HCT116 (cell line): ENCODE measurements around the gene COL9A2. TPM values are rescaled to one million over a fixed set of nuclear protein-coding genes. Genes with fewer than 3 reads are reported as not detected.

Experiments used
- ATAC-seq: fragments of 200-7000 bp; cut with Tn5 transposase; 2 replicates; pipeline ENCODE4 v1.9.1; 2020; ENCODE audit warnings: mild to moderate bottlenecking, moderate library complexity
- BruUV-seq: library from RNA; stranded (reverse); fragments of 400-500 nt; replicated peaks from 2 replicates; lab custom pipeline; 2021; lab: Mats Ljungman, UMichigan
- CTCF ChIA-PET: fragments of 300-600 bp; sonication (Branson Sonifier 250); formaldehyde crosslinking; loops from one replicate; lab custom pipeline; 2021; ENCODE audit warnings: antibody characterized with exemption; lab: Charles Lee
- POLR2A ChIA-PET: fragments of 300-600, 350-600 bp; sonication (Branson Sonifier 250); formaldehyde crosslinking; loops from one replicate; lab custom pipeline; 2021; ENCODE audit warnings: antibody characterized with exemption; lab: Charles Lee
- RAD21 ChIA-PET, 2 experiments: fragments of 300-600 bp; sonication (Branson Sonifier 250); formaldehyde crosslinking; loops; one replicate each; lab custom pipeline; 2023; ENCODE audit warnings: low total read pairs in 2 of 2; ENCODE audit not compliant: uncharacterized antibody in 2 of 2, unreplicated experiment in 2 of 2, low non-redundant PET in 1 of 2; lab: Charles Lee
- DNase-seq: peaks from one replicate; pipeline ENCODE4 v3.0.0-alpha.2; 2010; ENCODE audit warnings: low read depth, low spot score
- H2AFZ ChIP-seq: fragments of 200-600 bp; shearing (Covaris generic), sonication (generic); 2 replicates; pipeline ENCODE4 v1.6.1; 2017; ENCODE audit warnings: low read depth, mixed run types, mixed read lengths, antibody characterized with exemption, low read length; ENCODE audit not compliant: poor library complexity, severe bottlenecking
- H3K27ac ChIP-seq: 2 replicates; pipeline ENCODE4 v1.5.1; 2012; ENCODE audit warnings: low read depth, low read length
- H3K27me3 ChIP-seq: fragments of 200-600 bp; sonication (generic); 2 replicates; pipeline ENCODE4 v1.6.1; 2016; ENCODE audit warnings: mixed run types, low read length, mixed read lengths; ENCODE audit not compliant: insufficient read depth
- H3K36me3 ChIP-seq, 2 experiments: fragments of 200-500 bp in 1 of 2; fragments of 200-600 bp in 1 of 2; sonication (Bioruptor generic) in 1 of 2; sonication (generic) in 1 of 2; 2 replicates each; pipeline versions ENCODE4 v1.5.1 to v1.6.1; 2014 to 2016; ENCODE audit warnings: low read length in 2 of 2, inconsistent platforms in 1 of 2, mixed read lengths in 1 of 2, mixed run types in 1 of 2; ENCODE audit not compliant: insufficient read depth in 2 of 2, control insufficient read depth in 1 of 2
- H3K4me1 ChIP-seq, 2 experiments: fragments of 200-600 bp in 1 of 2; sonication (generic) in 1 of 2; 2 replicates each; pipeline versions ENCODE4 v1.5.1 to v1.6.1; 2012 to 2017; ENCODE audit warnings: low read length in 2 of 2, inconsistent platforms in 1 of 2, mild to moderate bottlenecking in 1 of 2, mixed read lengths in 1 of 2, mixed run types in 1 of 2, moderate library complexity in 1 of 2; ENCODE audit not compliant: insufficient read depth in 2 of 2, control insufficient read depth in 1 of 2
- H3K4me2 ChIP-seq: fragments of 200-600 bp; sonication (generic); 2 replicates; pipeline ENCODE4 v1.6.1; 2017; ENCODE audit warnings: mixed run types, low read length, mixed read lengths
- H3K4me3 ChIP-seq, 2 experiments: fragments of 200-600 bp in 1 of 2; sonication (generic) in 1 of 2; replicated peaks in 1 of 2; 2 replicates each; pipeline ENCODE4 v1.5.1; 2011 to 2016; ENCODE audit warnings: low read length in 2 of 2, control low read depth in 1 of 2, low read depth in 1 of 2, mild to moderate bottlenecking in 1 of 2, mixed read lengths in 1 of 2, mixed run types in 1 of 2
- H3K79me2 ChIP-seq: fragments of 200-600 bp; sonication (generic); 2 replicates; pipeline ENCODE4 v1.6.1; 2017; ENCODE audit warnings: mild to moderate bottlenecking, mixed run types, low read length, moderate library complexity, mixed read lengths; ENCODE audit not compliant: insufficient read depth
- H3K9ac ChIP-seq: fragments of 200-600 bp; sonication (generic); 2 replicates; pipeline ENCODE4 v1.6.1; 2016; ENCODE audit warnings: low read length, mixed read lengths
- H3K9me2 ChIP-seq: fragments of 200-600 bp; sonication (generic), shearing (Covaris generic); 2 replicates; pipeline ENCODE4 v1.6.1; 2017; ENCODE audit warnings: mixed run types, mild to moderate bottlenecking, moderate library complexity; ENCODE audit not compliant: insufficient read depth
- H3K9me3 ChIP-seq, 2 experiments: fragments of 200-500 bp in 1 of 2; fragments of 200-600 bp in 1 of 2; sonication (Bioruptor generic) in 1 of 2; sonication (generic) in 1 of 2; 2 replicates each; pipeline ENCODE4 v1.6.1; 2014 to 2017; ENCODE audit warnings: low read length in 2 of 2, mixed read lengths in 2 of 2, inconsistent platforms in 1 of 2, low read depth in 1 of 2, mild to moderate bottlenecking in 1 of 2, mixed run types in 1 of 2, moderate library complexity in 1 of 2; ENCODE audit not compliant: control insufficient read depth in 1 of 2, insufficient read depth in 1 of 2
- H4K20me1 ChIP-seq: fragments of 200-600 bp; sonication (generic), shearing (Covaris generic); 2 replicates; pipeline ENCODE4 v1.6.1; 2017; ENCODE audit warnings: mixed run types, mild to moderate bottlenecking, moderate library complexity; ENCODE audit not compliant: insufficient read depth
- EZH2 ChIP-seq: fragments of 200-600 bp; sonication (generic); IDR thresholded peaks from 2 replicates; pipeline ENCODE4 v1.6.1; 2017; ENCODE audit warnings: antibody characterized with exemption, mixed run types
- RAD21 ChIP-seq: IDR thresholded peaks from 2 replicates; pipeline ENCODE4 v1.6.1; 2012; ENCODE audit warnings: low read depth, mild to moderate bottlenecking
- intact Hi-C: fragments of 100-400 bp; cut with micrococcal nuclease; formaldehyde crosslinking; loops from 2 replicates; pipeline ENCODE4 v1.10.0; 2022
- total RNA-seq: library from RNA; stranded (reverse); gene quantifications from one replicate; pipeline ENCODE4 v1.2.1, GENCODE V29; 2021; ENCODE audit not compliant: unreplicated experiment
- TF ChIP-seq, protein P1 (sequence below): IDR thresholded peaks from 2 replicates; pipeline ENCODE4 v1.6.1; 2012
- TF ChIP-seq, protein P2 (sequence below), 3 experiments: fragments of 200-600 bp in 1 of 3; sonication (generic) in 1 of 3; IDR thresholded peaks in 2 of 3; conservative IDR thresholded peaks in 1 of 3; 2 replicates each; pipeline ENCODE4 v1.5.1; 2012 to 2017; ENCODE audit warnings: low read depth in 2 of 3, low read length in 2 of 3, antibody characterized with exemption in 1 of 3, borderline replicate concordance in 1 of 3, control low read depth in 1 of 3, mild to moderate bottlenecking in 1 of 3, mixed read lengths in 1 of 3, mixed run types in 1 of 3, moderate library complexity in 1 of 3; ENCODE audit not compliant: insufficient read depth in 1 of 3

COL9A2 gene
- total RNA-seq, 1 experiment from 2014 or later = 2.4 TPM

DNA sequence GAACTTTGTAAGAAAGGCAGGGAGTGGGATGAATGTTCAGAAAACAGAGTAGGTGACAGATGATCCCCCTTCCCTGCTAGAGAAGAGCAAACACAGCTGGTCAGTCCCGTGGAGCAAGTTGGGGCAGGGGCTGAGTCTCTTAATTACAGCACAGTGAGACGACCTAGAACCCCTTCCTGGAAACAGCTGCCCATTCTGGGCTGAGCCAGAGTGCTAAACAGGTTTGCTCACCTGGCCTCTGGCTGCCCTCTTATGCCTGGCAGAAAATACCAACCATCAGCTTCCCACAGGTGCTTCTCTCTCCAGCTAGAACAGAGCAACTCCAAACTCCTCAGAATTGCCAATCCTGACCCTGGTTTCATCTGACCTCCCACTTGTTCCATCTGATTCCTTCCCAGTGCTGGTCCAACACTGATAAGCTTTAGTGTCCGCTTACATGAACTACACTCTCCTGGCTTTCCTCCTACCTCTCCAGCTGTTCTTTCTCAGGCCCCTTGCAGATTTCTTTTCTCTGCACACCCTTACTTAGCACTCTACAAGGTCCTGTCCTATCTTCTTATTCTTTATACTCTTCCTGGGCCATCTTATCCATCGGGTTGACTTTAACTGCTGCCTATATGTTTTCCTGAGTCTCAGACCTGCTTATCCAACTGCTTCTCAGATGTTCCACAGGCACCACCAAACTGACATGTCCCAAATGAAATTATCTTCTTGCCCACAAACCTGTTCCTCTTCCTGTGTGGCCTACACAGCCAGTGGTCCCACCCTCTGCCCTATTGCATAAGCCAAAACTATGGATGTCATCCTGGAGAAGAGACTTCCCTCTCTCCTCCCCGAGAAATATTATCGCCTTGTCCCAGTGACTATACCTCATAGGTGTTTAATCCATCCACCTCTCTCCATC is 22.6 kb upstream of the COL9A2 start:
- H3K9me2 ChIP-seq = no peaks in the 10 kb centered on the region
- no peaks in the 10 kb centered on the region for H4K20me1 ChIP-seq
- intact Hi-C loops = loop anchor here (2.0 to 10.0 kb wide), 3 partner anchors 63 to 525 kb away; no protein-coding TSS in a partner anchor
- ATAC-seq (no peak), DNase-seq (no peak)
- TF ChIP-seq EZH2 = no peak
- BruUV-seq = no TSS peak
- no peaks in the 10 kb centered on the region for H3K9me3 ChIP-seq
- no peak overlapping the region for H3K4me3 ChIP-seq
- H3K27ac ChIP-seq = no peak overlapping the region
- H3K4me2 ChIP-seq = no peak overlapping the region
- no peak overlapping the region for H3K9ac ChIP-seq
- ChIA-PET CTCF (interaction anchor here (0.6 to 6.7 kb wide), 30 partner anchors 8 to 522 kb away, joined by 3 to 82 read pairs (median 6); partner anchors contain the start of genes CAP1, SMAP2 and ZMPSTE24), RAD21 (interaction anchor here (0.9 to 2.4 kb wide), 10 partner anchors 34 to 261 kb away, joined by 3 to 15 read pairs (median 4); partner anchors contain the start of gene SMAP2 (in 1 of the 2)), POLR2A (interaction anchor here (1.2 to 1.5 kb wide), 3 partner anchors 185 to 196 kb away, joined by 3 to 5 read pairs (median 4); no protein-coding TSS in a partner anchor)
- peaks cover 0 to 4% of the 10 kb centered on the region in 2 experiments; a peak in 1 of 4 replicates for H3K4me1 ChIP-seq
- no peaks in the 10 kb centered on the region for H3K27me3 ChIP-seq
- H3K79me2 ChIP-seq = no peaks in the 10 kb centered on the region
- no peaks in the 10 kb centered on the region for H3K36me3 ChIP-seq
- peak overlapping the region; percentile 81 for H2AFZ ChIP-seq

DNA sequence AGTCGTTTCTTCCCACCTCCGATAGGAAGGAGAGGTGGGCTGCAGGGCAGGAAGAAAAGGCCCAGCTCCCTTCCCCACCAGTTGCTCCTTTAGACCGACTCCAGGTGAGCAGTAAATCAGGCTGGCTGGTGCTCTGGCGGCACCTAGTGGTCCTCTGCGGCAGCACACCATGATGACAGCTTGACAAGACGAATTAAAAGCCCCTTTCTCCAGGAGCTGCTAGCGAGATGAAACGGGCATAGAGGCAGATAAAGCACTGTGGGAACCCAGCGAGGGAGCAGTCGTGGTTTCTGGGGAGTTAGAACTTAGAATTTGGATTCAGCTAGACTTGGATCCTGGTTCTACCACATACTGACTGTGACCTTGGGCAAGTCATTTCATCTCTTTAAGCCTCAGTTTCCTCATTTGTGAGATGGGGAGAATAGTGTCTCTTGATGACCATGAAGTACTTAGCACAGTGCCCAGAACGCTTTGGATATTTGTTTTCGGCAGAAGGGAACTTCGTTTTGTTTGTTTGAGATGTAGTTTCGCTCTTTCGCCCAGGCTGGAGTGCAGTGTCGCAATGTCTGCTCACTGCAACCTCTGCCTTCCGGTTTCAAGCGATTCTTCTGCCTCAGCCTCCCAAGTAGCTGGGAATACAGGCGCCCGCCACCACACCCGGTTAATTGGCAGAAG is 21.8 kb upstream of the COL9A2 start:
- Histone ChIP-seq H2AFZ (peak overlapping the region; percentile 81), H3K4me1 (peaks cover 0 to 4% of the 10 kb centered on the region in 2 experiments; a peak in 1 of 4 replicates), H3K4me3 (no peak overlapping the region), H4K20me1 (no peaks in the 10 kb centered on the region), H3K9ac (no peak overlapping the region), H3K79me2 (no peaks in the 10 kb centered on the region), H3K27me3 (no peaks in the 10 kb centered on the region), H3K27ac (no peak overlapping the region), H3K4me2 (peak overlapping the region; percentile 51), H3K9me2 (no peaks in the 10 kb centered on the region), H3K36me3 (no peaks in the 10 kb centered on the region), H3K9me3 (no peaks in the 10 kb centered on the region)
- POLR2A ChIA-PET = interaction anchor here (1.2 to 1.5 kb wide), 3 partner anchors 184 to 195 kb away, joined by 3 to 5 read pairs (median 4); no protein-coding TSS in a partner anchor
- intact Hi-C loops = loop anchor here (1.0 to 10.0 kb wide), 6 partner anchors 63 to 524 kb away; no protein-coding TSS in a partner anchor
- RAD21 ChIA-PET = interaction anchor here (0.7 to 2.4 kb wide), 14 partner anchors 24 to 419 kb away, joined by 3 to 15 read pairs (median 4); partner anchors contain the start of gene SMAP2 (in 1 of the 2)
- no TSS peak for BruUV-seq
- CTCF ChIA-PET = interaction anchor here (0.6 to 6.7 kb wide), 39 partner anchors 9 to 523 kb away, joined by 3 to 82 read pairs (median 4); partner anchors contain the start of genes CAP1, SMAP2 and ZMPSTE24
- TF ChIP-seq RAD21 = peak; percentile 99
- TF ChIP-seq, protein P1, sequence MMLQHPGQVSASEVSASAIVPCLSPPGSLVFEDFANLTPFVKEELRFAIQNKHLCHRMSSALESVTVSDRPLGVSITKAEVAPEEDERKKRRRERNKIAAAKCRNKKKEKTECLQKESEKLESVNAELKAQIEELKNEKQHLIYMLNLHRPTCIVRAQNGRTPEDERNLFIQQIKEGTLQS = no peak
- TF ChIP-seq, protein P2, sequence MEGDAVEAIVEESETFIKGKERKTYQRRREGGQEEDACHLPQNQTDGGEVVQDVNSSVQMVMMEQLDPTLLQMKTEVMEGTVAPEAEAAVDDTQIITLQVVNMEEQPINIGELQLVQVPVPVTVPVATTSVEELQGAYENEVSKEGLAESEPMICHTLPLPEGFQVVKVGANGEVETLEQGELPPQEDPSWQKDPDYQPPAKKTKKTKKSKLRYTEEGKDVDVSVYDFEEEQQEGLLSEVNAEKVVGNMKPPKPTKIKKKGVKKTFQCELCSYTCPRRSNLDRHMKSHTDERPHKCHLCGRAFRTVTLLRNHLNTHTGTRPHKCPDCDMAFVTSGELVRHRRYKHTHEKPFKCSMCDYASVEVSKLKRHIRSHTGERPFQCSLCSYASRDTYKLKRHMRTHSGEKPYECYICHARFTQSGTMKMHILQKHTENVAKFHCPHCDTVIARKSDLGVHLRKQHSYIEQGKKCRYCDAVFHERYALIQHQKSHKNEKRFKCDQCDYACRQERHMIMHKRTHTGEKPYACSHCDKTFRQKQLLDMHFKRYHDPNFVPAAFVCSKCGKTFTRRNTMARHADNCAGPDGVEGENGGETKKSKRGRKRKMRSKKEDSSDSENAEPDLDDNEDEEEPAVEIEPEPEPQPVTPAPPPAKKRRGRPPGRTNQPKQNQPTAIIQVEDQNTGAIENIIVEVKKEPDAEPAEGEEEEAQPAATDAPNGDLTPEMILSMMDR (IDR thresholded peaks at IDR 0.05 in 2 of 3, conservative IDR thresholded peaks at IDR 0.05 in 1 of 3; ENCODE audit: borderline replicate concordance in 1 of 3, insufficient read depth in 1 of 3, low read depth in 2 of 3, low read length in 2 of 3) = peak; percentile 93 to 99 (median 98)
- peak; percentile 74 for DNase-seq
- peak; percentile 97 for ATAC-seq
